K562 (cell line): ENCODE results near the gene COL13A1. TPM values are rescaled to one million over a fixed set of nuclear protein-coding genes. Genes with fewer than 3 reads are reported as not detected.
A peak's percentile ranks its signal among the peaks of the same experiment; 100 is the strongest.

Experiments used
- ATAC-seq: fragments of 200-7000 bp; cut with Tn5 transposase; 3 replicates; pipeline ENCODE4 v1.9.1; 2020; ENCODE audit warnings: moderate library complexity
- BruUV-seq: library from RNA; stranded (reverse); fragments of 400-500 nt; replicated peaks from 2 replicates; lab custom pipeline; 2021; lab: Mats Ljungman, UMichigan
- CTCF ChIA-PET: fragments of 300-600 bp; formaldehyde crosslinking; extraction: SDS; loops from one replicate; lab custom pipeline; 2021; ENCODE audit warnings: low intra/inter-chr PET ratio; lab: Yijun Ruan, JAX
- POLR2A ChIA-PET: fragments of 300-600, 350-650 bp; sonication (Branson Sonifier 250); formaldehyde crosslinking; extraction: SDS; loops from one replicate; lab custom pipeline; 2021; ENCODE audit warnings: antibody characterized with exemption, inconsistent platforms; lab: Yijun Ruan, JAX
- DNase-seq, 4 experiments: peaks; one replicate each; pipeline versions ENCODE4 v3.0.0 to v3.0.0-alpha.2; 2011 to 2018; ENCODE audit warnings: low spot score in 3 of 4, mixed read lengths in 3 of 4; ENCODE audit errors: extremely low read depth in 1 of 4
- FAIRE-seq: peaks from 2 replicates; lab custom pipeline; 2011; peaks lifted over from hg19 to GRCh38; lab: Jason Lieb, UNC
- H2AFZ ChIP-seq: 2 replicates; pipeline ENCODE4 v1.6.0; 2011; ENCODE audit warnings: low read depth, low read length, control low read depth, inconsistent platforms
- H3K27ac ChIP-seq: fragments of 200-600 bp; 3 replicates; pipeline ENCODE4 v1.8.0; 2011; ENCODE audit warnings: low read depth, mild to moderate bottlenecking, control low read depth, inconsistent platforms, low read length, moderate library complexity, mixed read lengths; ENCODE audit errors: extremely low read depth
- H3K27me3 ChIP-seq, 2 experiments: fragments of 300-600 bp in 1 of 2; 2 replicates in 1 of 2; 3 replicates in 1 of 2; pipeline versions ENCODE4 v1.6.0 to v1.8.0; 2011; ENCODE audit warnings: inconsistent platforms in 2 of 2, low read length in 2 of 2, mild to moderate bottlenecking in 1 of 2, mixed read lengths in 1 of 2, moderate library complexity in 1 of 2; ENCODE audit not compliant: control insufficient read depth in 2 of 2, insufficient read depth in 2 of 2
- H3K36me3 ChIP-seq: fragments of 300-600 bp; 3 replicates; pipeline ENCODE4 v1.8.0; 2011; ENCODE audit warnings: mild to moderate bottlenecking, low read length, inconsistent platforms; ENCODE audit not compliant: control insufficient read depth, insufficient read depth
- H3K4me1 ChIP-seq, 2 experiments: fragments of 200-600 bp in 1 of 2; replicated peaks in 1 of 2; 2 replicates in 1 of 2; 3 replicates in 1 of 2; pipeline versions ENCODE4 v1.5.1 to v1.8.0; 2011; ENCODE audit warnings: inconsistent platforms in 2 of 2, low read length in 2 of 2, mild to moderate bottlenecking in 1 of 2, mixed read lengths in 1 of 2, moderate library complexity in 1 of 2; ENCODE audit not compliant: control insufficient read depth in 2 of 2, insufficient read depth in 2 of 2
- H3K4me2 ChIP-seq: 2 replicates; pipeline ENCODE4 v1.6.1; 2011; ENCODE audit warnings: low read length, control low read depth, inconsistent platforms, mixed read lengths; ENCODE audit not compliant: insufficient read depth
- H3K4me3 ChIP-seq: fragments of 200-600 bp; sonication (generic), shearing (Covaris generic); 2 replicates; pipeline ENCODE4 v1.5.1; 2016; ENCODE audit warnings: control low read depth, inconsistent platforms
- H3K79me2 ChIP-seq: fragments of 200-600 bp; 3 replicates; pipeline ENCODE4 v1.8.0; 2011; ENCODE audit warnings: low read length, inconsistent platforms; ENCODE audit not compliant: control insufficient read depth, insufficient read depth
- H3K9ac ChIP-seq, 2 experiments: 2 replicates each; pipeline versions ENCODE4 v1.6.0 to v1.6.1; 2011; ENCODE audit warnings: low read depth in 2 of 2, low read length in 2 of 2, control low read depth in 1 of 2, inconsistent platforms in 1 of 2, mild to moderate bottlenecking in 1 of 2, mixed read lengths in 1 of 2; ENCODE audit not compliant: insufficient read depth in 1 of 2
- H3K9me1 ChIP-seq: one replicate; pipeline ENCODE4 v1.6.0; 2011; ENCODE audit warnings: inconsistent platforms, mild to moderate bottlenecking, low read length, moderate library complexity; ENCODE audit not compliant: control insufficient read depth, insufficient read depth
- H3K9me3 ChIP-seq: replicated peaks from 2 replicates; pipeline ENCODE4 v1.5.1; 2011; ENCODE audit warnings: low read depth, low read length, inconsistent platforms; ENCODE audit not compliant: control insufficient read depth, insufficient read depth
- H4K20me1 ChIP-seq: replicated peaks from 2 replicates; pipeline ENCODE4 v1.6.1; 2011; ENCODE audit warnings: low read length, inconsistent platforms, mixed read lengths; ENCODE audit not compliant: control insufficient read depth, insufficient read depth
- BCOR ChIP-seq: fragments of 450-650 bp; IDR thresholded peaks from 2 replicates; pipeline ENCODE4 v1.6.1; 2016
- CREB3L1 ChIP-seq: fragments of 450-650 bp; IDR thresholded peaks from 2 replicates; pipeline ENCODE4 v1.6.1; 2014; ENCODE audit warnings: low read depth, mild to moderate bottlenecking, moderate library complexity, borderline replicate concordance
- CTBP1 ChIP-seq: fragments of 450-650 bp; IDR thresholded peaks from 2 replicates; pipeline ENCODE4 v1.6.1; 2016; ENCODE audit warnings: borderline replicate concordance
- FOSL1 ChIP-seq: fragments of 200-800 bp; sonication (Bioruptor generic); conservative IDR thresholded peaks from 2 replicates; pipeline ENCODE4 v1.6.1; 2016; ENCODE audit warnings: missing genetic modification characterization, missing compliant biosample characterization
- GABPA ChIP-seq: fragments of 200-800 bp; sonication (Bioruptor generic); conservative IDR thresholded peaks from 2 replicates; pipeline ENCODE4 v1.6.1; 2016; ENCODE audit warnings: low read depth, missing genetic modification characterization, missing compliant biosample characterization
- NFATC3 ChIP-seq: fragments of 450-650 bp; IDR thresholded peaks from 2 replicates; pipeline ENCODE4 v1.6.1; 2017; ENCODE audit warnings: mild to moderate bottlenecking
- PTBP1 ChIP-seq: fragments of 200-400 bp; formaldehyde crosslinking; IDR thresholded peaks from 2 replicates; pipeline ENCODE4 v1.6.1; 2017; ENCODE audit warnings: low read depth, low read length
- RBM25 ChIP-seq: fragments of 200-400 bp; formaldehyde crosslinking; IDR thresholded peaks from 2 replicates; pipeline ENCODE4 v1.6.1; 2018; ENCODE audit warnings: low read length, low read depth, moderate library complexity; ENCODE audit not compliant: severe bottlenecking
- ZFP36 ChIP-seq: fragments of 150-350 bp; IDR thresholded peaks from 2 replicates; pipeline ENCODE4 v1.6.1; 2018; ENCODE audit warnings: low read length, low read depth; ENCODE audit not compliant: partially characterized antibody
- ZNF316 ChIP-seq: fragments of 450-650 bp; IDR thresholded peaks from 2 replicates; pipeline ENCODE4 v1.6.1; 2016
- WGBS: fragments of 100-300 bp; shearing (Covaris generic); methylation state at CpG from one replicate; pipeline ENCODE4 v1.1.6; 2016; ENCODE audit warnings: low coverage, mixed read lengths; ENCODE audit not compliant: insufficient coverage; ENCODE audit errors: missing lambda C conversion rate; 5-methylcytosine and 5-hydroxymethylcytosine counted together
- in situ Hi-C: fragments of 300-500 bp; cut with MboI; formaldehyde crosslinking; loops from 4 replicates; pipeline ENCODE4 v1.15.0; 2018; ENCODE audit warnings: inconsistent platforms, mixed read lengths
- intact Hi-C: fragments of 100-400 bp; cut with micrococcal nuclease; formaldehyde crosslinking; loops from 2 replicates; pipeline ENCODE4 v1.14.2; 2022
- polyA plus RNA-seq, 8 experiments: library from polyadenylated mRNA; depleted of rRNA in 4 of 8; stranded (reverse) in 5 of 8; unstranded in 3 of 8; fragments of >200 nt; fragmentation: Nextera tagmentation in 2 of 8; fragmentation: Illumina TruSeq in 1 of 8; extraction: Ambion mirVana in 2 of 8; extraction: Trizol in 1 of 8; gene quantifications; 2 replicates each; pipeline versions ENCODE4 v1.2.1 to v1.2.3, GENCODE V29; 2011 to 2014; ENCODE audit warnings: inconsistent platforms in 1 of 8, missing spikeins in 1 of 8
- total RNA-seq, 7 experiments: library from RNA; depleted of rRNA in 6 of 7; stranded (reverse); fragments of >200 nt in 6 of 7; fragmentation: Illumina TruSeq in 2 of 7; extraction: Trizol in 2 of 7; gene quantifications; 2 replicates each; pipeline versions ENCODE4 v1.2.1 to v1.2.3, GENCODE V29; 2011 to 2021; ENCODE audit warnings: low replicate concordance in 1 of 7
- TF ChIP-seq, protein P1 (sequence below): fragments of 250-450 bp; sonication (Bioruptor Pico); IDR thresholded peaks from 2 replicates; pipeline ENCODE4 v1.4.0; 2020; ENCODE audit warnings: mild to moderate bottlenecking, moderate library complexity, borderline replicate concordance

COL13A1 gene
- total and polyA plus RNA-seq, 9 of the 15 experiments (the other 6 are each of a cell fraction or from before 2014, with no cell fraction given), result not detected

DNA sequence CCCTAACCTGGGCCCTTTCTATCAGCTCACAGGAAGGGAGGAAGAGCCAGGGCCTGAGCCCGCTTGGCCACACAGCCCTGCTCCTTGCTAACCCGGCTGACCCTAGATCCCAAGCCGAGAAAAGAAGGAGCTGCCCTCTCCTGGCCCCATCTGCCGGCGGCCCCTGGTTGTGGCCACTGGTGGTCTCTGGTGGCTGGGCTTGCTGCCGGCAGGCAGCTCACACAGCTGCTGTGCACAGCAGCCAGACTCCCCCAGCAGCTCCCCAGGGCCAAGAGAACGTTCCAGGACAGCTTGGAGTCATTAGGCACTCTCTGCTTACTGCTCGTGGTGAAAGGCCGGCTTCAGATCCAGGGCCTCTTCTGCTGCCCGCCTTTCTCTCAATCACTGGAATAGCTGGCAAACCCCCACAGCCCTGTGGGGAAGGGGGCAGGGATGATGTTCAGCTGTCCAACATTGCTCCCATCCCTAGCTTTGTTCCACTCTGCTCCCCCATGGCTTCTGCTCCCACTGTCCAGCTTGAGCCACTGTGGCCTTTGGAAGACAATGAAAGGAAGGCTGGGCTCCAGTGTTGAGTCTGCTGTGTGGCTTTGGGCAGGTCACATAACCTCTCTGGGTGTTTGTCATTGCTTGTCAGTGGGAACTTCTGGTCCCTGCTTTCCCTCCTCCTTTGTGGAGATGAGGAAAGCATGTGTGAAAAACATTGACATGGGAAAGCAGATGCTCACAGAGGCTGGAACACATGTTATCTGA is 35.4 kb upstream of the COL13A1 start:
- Histone ChIP-seq H3K4me1 (no peaks in the 10 kb centered on the region), H3K9me1 (no peaks in the 10 kb centered on the region), H2AFZ (no peak overlapping the region), H3K9me3 (no peaks in the 10 kb centered on the region), H3K27ac (no peak overlapping the region), H3K4me3 (no peak overlapping the region), H3K36me3 (no peaks in the 10 kb centered on the region), H3K79me2 (no peaks in the 10 kb centered on the region), H3K4me2 (no peak overlapping the region), H4K20me1 (peaks cover 6% of the 10 kb centered on the region; the same call in 1 of the 2 replicates), H3K9ac (no peak overlapping the region), H3K27me3 (peaks cover 3 to 51% of the 10 kb centered on the region in 2 experiments; a peak in 3 of 5 replicates)
- POLR2A ChIA-PET, result interaction anchor here (0.6 kb wide), 2 partner anchors 70 to 1000 kb away, joined by 3 read pairs; no protein-coding TSS in a partner anchor
- FAIRE-seq (no peak), ATAC-seq (peak; percentile 32; the same call in 2 of the 3 replicates), DNase-seq (no peak)
- WGBS, result under 1% methylated on average over 10 of the region's 10 CpGs
- CTCF ChIA-PET, result no interaction called here
- in situ Hi-C loops, result no loop called here
- intact Hi-C loops, result no loop called here
- BruUV-seq, result no TSS peak
- TF ChIP-seq CTBP1 (no peak), FOSL1 (tag) (no peak), ZNF316 (no peak), PTBP1 (no peak), NFATC3 (no peak), RBM25 (peak; percentile 54), CREB3L1 (no peak), BCOR (0 out of 2 replicates have a peak, but pooled peaks have one; percentile 19), ZFP36 (peak; percentile 68), GABPA (no peak)
- TF ChIP-seq, protein P1, sequence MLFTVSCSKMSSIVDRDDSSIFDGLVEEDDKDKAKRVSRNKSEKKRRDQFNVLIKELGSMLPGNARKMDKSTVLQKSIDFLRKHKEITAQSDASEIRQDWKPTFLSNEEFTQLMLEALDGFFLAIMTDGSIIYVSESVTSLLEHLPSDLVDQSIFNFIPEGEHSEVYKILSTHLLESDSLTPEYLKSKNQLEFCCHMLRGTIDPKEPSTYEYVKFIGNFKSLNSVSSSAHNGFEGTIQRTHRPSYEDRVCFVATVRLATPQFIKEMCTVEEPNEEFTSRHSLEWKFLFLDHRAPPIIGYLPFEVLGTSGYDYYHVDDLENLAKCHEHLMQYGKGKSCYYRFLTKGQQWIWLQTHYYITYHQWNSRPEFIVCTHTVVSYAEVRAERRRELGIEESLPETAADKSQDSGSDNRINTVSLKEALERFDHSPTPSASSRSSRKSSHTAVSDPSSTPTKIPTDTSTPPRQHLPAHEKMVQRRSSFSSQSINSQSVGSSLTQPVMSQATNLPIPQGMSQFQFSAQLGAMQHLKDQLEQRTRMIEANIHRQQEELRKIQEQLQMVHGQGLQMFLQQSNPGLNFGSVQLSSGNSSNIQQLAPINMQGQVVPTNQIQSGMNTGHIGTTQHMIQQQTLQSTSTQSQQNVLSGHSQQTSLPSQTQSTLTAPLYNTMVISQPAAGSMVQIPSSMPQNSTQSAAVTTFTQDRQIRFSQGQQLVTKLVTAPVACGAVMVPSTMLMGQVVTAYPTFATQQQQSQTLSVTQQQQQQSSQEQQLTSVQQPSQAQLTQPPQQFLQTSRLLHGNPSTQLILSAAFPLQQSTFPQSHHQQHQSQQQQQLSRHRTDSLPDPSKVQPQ (CRISPR knock-in tag), result no peak
